Cerebellar nuclear complex (tissue), 1 donor: ENCODE measurements around the gene DPM2.
A peak's percentile ranks its signal among the peaks of the same experiment; 100 is the strongest.

Experiments
- DNase-seq, 2 experiments: peaks; one replicate each; lab custom pipeline; 2025; lab: John Stamatoyannopoulos, UW

Gene DPM2

DNA sequence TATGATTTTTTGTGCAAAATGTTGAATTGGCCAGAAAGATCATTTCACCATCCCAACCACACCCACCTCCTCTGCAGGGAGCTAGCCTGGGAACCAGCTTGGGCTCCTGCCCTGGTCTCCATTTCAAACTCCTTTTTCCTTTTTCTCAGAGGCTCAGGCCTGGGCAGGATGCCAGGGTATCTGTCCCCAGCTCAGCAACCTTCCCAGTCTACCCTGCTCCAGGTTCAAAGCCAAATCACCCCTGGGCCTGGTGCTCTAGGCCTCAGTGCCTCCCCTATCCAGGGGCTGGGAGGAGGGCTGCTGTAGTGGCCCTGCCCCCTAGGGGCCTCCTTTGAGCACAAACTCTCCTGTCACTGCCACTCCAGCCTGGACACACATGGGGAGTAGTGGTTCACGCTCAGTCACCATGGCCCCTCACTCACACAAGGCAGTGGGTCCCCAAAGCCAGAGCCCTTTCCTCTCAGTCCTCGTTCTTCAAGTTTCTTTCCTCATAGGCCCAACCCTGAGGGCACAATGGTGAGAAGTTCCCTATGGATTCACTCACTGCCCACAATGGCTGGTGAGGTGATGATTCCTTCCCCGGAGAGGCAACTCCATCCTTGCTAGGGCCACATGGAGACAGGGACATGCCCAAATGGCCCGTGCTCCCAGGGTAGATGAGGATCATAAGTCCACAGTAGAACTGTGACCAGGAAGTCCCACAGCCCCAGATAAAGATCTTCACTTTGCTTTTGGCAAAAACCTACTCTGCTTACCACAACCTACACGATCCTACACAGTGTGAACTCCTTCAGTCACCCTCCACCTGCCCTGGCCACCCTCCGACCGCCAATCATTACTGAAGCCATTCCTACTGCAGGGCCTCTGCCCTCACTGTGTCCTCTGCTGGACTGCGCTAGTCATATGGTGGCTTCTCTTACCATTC, 19.2 kb downstream of the DPM2 start:
- DNase-seq = no peak

DNA sequence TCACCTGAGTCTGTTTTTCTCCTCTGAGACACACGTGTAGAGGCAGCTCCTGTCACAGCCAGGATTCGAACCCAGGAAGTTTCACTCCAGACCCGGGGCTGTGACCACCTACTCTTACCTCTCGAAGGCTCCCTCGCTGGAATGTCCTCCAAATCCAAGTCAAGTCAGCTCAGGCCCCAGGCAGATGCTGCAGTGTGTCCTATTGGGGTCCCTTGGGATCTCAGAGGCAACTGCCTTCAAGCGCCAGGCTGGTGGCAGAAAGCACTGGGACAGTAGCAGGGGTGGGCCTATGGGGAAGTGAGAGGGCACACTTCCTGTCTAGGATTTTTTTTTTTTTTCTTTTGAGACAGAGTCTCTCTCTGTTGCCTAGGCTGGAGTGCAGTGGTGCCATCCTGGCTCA, 20.1 kb downstream of the DPM2 start:
- DNase-seq = no peak

DNA sequence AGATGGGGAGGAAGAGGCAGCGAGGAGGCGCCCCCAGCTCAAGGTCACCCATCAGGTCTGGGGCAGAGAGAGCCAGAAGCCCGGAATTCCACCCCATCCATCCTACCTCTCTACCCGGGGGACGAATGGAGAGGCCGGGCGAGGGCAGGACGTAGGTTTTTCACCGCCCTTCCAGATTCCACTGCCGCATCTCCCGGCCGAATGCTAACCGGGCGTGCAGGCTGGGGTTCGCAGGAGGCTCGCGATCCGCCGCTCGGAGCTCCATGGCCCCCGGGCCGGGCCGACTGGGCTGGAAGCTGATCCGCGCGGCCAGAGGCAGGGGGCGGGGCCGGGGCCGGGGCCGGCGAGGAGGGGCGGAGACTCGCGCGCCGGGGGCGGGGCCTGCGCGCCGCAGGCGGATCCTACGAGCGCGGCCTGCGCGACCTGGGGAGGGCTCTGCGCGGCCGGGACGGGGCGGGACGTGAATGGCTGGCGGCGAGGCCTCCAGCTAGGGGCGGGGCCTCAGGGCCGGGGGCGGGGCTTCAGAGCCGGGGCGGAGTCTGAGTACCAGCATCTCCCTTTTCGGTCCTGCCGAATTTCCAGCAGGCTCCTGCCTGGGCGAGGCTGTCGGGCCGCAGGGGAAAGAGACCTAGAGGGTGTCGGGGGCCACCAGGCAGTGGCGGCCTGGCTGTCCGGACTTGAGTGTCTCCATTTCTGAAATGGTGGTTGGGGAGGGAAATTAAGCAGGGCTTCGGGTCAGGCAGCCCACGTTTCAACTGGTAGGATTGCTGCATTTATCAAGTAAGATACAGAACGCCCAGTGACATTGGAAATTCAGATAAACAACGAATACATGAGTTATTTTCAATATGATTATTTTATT, 20.7 kb downstream of the DPM2 start, which contains the start of gene ST6GALNAC4:
Gene ST6GALNAC4 (minus strand): TSS at position 322 of the 862 bp plus-strand sequence. CDS start 622 bp downstream, outside the sequence.
- peak; percentile 73 to 77 for DNase-seq

DNA sequence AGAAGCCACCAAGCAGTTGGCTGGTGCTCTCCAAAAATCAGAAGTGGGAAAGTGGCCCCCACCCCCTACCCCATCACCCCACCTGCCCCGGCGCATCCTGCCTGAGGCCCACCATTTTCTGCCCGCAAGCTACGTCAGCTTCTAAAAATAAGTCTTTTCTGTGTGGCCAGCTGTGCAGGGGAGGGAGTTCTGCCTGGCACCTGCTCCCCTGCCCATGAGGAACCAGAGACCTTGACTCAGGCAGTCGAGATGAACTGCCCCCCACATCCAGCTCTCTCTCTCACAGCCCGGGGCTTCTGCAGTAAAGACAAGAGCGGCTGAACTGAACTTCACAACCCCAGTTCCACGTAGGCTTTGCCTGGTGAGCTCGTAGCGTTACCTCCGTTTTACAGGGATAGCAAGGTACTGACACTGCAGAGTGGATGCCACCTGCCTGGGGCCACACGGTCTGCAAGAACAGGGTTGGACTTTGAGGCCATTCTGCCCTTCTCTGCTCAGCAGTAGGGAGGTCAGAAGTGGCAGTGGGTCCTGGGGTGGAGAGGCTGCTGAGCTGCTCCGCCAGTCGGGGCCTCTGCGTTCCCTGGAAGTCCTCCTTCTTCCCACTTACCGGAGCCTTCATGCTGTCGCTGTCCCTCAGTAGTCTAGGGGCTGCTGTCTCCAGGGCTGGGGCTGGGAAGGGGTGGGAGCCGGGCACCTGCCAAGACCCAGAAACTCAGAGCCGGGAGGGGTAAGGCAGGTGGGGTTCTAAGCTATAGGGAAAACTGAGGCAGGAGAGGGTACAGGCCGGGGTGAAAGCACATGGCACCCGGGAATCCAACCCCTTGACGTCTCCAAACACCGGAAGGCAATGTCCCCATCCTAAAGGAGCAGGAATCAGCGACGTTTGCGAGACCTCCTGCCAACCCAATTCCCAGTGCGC, 21.6 kb downstream of the DPM2 start:
- no peak for DNase-seq

DNA sequence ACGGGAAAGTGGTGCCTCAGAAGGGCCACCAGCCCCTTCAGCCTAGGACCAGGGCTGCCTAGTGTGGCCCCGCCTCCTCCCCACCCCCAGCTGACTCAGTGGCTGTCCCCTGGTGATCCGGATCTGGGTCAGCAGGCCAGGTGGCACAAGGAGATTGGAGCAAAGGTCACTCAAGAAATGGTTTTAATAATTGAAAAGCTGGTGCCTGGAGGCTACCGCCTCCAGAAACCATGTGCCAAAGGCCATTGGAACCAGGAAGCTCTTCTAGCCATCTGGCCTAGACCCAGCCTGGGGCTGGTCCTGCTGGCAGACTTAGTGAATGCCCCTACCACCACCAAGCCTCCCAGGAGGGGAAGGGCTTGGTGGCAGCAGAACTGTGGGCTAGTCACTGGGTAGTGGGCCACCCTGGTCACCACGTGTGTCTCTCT, 22.3 kb downstream of the DPM2 start:
- no peak for DNase-seq

DNA sequence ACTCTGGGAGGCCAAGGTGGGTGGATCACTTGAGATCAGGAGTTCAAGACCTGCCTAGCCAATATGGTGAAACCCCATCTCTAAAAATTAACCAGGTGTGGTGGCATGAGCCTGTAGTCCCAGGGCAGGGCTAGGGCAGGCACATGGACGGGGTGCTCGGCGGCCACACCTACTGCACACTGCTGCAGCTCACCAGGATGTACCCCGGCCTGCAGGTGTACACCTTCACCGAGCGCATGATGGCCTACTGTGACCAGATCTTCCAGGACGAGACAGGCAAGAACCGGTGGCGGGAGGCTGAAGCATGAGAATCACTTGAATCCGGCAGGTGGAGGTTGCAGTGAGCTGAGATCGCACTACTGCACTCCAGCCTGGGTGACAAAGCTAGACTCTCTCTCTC, 24.0 kb downstream of the DPM2 start:
- no peak for DNase-seq

DNA sequence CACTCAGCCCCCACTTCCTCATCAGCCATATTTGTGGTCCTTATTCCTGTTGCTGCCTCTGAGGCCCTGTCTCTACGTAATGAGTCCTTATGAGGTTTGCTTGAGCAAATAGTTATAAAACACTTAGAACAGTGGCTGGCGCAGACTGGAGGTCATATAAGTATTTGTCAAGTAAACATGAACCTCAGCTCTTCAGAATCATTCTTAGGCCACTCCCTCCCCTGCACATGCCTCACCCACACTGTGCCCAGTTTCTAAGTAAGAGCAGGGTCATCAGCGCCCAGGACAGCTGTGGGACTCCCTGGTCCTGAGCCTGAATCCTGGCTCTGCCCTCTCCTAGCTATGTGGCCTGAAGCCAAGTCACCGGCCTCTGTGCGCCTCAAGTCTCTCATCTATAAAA, 24.8 kb downstream of the DPM2 start:
- no peak for DNase-seq

DNA sequence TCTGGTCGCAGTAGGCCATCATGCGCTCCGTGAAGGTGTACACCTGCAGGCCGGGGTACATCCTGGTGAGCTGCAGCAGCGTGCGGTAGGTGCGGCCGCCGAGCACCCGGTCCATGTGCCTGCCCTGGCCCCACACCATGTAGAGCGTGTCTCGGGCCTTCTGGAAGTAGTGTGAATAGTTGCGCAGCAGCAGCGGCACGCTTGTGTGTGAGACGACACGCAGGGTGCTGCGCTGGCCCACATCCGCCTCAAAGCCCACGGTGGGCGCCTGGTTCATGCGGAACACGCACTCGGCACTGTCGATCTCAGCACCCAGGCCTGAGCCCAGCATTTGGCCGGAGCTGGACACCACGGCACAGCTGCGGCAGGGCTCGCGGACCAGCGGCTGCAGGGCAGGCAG, 25.4 kb downstream of the DPM2 start:
- DNase-seq = no peak

DNA sequence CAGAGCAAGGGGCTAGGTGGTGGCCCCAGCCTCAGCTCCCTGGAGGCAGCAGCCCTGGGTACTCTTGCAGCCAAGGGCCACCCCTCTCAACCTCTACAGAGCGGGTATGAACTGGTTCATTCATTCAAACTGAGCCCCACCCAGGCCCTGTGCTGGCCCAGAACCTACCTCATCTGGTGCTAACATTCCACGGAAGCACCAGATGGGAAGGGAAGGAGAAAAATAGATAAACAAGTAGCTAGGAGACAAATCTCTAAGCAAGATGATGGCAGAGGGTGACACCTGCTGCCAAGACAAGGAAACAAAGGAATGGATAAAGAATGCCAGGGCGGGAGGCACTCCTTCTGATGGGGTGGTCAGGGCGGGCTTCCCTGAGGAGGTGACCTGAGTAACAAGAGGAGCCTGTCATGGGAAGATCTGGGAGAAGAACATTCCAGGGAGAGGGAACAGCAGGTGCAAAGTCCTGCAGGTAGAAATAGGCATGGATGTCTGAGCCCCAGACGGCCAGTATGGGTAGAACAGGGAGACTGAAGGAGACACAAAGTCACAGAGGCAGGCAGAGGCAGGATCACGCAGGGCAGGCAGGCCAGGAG, 26.9 kb downstream of the DPM2 start:
- DNase-seq = peak in 1 of 2 experiments; percentile 37

DNA sequence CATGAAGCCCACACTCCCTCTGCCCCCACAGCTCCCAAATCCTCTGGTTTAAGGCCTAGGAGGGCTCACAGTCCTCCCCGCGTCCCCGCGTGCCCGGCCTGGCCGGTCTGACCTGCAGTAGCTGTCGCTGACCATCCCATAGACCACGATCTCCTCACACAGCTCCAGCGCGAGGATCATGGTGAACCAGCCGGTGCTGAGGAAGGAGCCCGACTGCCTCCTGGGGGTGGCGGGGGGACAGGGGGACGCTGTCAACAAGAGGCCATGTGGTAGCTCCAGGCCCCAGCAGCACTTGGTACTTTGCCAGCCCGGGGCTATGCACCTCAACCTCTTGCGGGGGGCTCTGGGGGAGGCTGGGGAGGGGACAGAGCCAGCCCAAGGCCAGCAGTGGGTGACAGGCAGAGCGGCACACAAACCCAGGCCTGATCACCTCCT, 27.8 kb downstream of the DPM2 start:
- DNase-seq = no peak

DNA sequence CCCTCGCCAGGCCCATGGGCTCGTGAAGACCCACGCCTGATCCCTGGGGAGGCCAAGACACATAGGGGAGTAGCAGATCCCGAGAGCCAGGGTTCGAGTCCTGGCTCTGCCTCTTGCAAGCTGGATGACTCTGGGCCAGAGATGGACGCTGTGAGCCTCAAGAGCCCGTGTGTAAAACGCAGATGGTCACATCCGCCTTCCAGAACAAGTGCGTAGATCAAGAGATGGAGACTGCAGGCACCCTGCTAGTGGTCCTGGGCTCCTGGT, 29.1 kb downstream of the DPM2 start:
- no peak for DNase-seq

DNA sequence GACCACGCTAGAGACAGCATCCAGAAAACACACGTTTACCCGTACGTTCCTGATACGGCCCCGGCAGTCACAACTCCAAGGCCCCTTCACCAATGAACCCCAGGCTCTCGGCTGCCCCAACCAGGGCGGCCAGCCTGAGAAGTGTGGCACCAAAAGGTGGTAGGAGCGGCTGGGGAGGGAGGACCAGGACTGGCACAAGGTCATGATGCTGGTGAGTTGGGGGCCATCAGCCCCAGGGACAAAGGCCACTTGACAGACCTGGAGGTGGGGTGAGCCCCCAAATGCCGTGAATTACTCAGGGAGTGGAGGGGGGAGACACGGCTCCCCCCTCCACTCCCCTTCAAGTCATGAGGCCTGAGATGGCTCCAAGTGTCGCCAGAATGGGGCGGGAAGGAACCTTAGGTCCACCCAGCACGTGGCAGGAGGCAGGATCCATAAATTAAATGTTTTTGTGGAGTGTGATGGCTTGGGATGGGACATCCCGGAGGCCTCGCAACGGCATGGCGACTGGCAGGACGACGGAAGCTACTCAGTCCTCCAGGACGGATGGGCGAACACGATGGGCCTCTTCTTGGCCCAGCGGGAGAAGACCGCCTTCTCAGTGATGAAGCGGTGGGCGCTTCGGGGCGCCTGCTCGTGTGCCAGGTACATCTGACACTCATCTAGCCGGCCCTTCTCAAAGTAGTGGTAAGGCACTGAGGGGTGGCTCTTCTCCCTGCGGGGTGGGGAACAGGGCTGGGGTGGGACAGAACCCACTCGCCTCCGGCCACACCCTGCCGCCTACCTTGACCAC, 29.6 kb downstream of the DPM2 start:
- no peak for DNase-seq

DNA sequence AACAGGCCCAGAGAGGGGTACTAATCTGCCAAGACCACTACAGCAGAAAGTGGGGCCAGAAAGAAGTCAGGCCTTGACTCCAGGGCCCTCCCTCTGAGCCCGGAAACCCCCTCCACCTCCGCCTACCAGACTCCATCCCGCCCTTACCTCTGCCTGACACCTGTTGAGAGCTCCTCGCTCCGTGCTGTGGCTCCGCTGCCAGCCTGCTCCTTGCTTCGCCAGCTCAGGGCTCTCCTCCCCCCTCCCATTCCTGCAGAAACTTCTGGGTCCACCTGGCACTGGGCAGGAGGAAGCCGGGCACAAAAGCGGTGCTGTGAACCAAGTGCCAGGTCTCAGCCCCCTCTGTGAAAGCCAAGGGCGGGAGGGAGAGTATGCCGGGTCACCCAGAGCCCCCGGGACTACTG, 31.9 kb downstream of the DPM2 start:
- DNase-seq = no peak

DNA sequence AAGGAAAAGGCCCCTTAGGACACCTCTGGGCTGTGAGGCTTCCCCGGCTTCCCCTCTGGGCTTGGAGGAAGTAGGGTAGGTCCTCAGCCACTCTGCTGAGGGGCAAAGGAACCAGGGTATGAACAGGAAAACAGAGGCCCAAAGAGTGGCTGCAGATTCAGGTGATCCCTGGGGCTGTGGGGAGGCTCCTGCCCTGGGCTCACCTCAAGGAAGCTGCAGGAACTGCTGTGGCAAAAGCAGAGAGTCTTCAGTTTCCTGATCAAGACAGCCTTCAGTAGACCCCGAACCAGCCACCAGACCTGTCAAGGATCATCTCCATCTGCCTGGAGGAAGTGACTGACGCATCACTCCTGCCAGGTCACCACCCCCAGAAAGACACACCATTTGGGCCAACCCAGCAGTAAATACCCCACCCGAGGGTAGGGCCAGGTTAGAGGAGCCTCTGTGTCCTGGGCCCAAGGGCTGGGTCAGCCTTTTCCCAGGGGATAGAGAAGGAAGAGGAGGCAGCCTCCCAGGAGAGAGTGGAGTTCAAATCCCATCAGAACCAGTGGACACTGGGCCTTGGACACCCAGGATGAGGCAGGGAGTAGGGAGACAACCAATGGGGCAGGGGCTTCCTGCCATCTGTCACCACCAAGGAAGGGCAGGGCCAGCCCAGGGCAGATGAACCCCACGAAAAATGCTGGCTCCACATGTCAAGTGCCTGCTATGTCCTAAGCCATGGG, 32.5 kb downstream of the DPM2 start:
- no peak for DNase-seq

DNA sequence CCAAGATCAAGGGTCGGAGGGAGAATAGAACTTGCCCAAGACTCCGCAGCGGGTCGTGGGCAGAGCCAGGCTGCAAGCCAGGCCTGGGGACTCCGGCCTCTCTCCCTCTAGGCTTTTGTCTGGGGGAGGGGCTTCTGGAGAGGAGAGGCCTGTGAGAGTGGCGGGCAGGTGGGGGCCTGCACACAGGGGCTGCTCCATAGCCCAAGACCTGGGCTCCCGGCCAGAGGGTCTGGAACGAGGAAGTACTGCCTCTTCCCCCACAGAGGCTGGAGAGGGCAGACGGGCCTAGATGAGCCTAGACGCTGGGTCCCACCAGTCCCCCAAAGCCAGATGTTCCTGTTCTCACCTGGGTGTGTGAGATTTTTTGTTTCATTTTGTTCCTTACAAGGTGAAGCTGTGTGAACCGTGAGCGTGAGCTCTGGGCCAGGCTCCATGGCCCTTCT, 33.1 kb downstream of the DPM2 start:
- DNase-seq = no peak

DNA sequence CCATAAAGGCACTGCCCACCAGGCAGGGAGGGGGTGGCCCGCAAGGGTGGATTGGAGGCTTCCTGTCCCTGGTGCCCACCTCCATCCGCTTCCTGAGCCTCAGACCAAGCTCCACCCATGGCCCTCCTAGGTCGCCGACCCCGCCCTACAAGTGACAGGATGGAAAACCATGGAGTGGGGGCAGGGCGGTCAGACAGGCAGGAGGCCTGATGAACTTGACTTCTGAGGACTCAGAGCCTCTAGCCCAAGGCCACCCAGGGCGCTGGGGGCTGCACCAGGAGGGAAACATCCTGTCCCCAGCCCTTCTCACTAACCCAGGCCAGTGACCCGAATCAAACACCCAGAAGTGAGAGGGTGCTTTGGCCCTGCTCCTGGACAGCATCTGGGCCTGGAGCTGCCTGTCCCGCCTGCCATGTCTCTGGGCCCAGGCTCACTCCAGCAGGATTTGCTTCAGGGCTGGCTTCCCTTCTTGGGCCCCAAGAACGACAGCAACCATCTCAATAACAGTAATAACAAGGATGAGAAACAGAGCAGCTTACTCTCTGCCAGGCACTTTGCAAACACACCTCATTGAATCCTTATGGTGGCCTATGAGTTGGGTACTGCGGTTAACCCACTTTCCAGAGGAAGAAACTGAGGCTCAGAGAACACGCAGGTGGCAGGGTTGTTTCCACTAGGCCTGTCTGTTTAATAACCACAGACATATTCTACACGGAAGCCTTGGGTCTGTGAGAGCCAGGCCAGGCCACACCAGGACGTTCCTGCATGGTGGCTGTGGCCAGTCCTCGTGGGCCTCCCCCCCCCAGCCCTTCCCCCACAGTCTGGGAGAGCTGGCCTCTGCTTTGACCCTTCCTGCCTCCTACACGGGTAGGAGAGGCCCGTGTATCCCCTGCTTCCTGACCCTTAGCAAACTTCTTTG, 33.8 kb downstream of the DPM2 start:
- no peak for DNase-seq

DNA sequence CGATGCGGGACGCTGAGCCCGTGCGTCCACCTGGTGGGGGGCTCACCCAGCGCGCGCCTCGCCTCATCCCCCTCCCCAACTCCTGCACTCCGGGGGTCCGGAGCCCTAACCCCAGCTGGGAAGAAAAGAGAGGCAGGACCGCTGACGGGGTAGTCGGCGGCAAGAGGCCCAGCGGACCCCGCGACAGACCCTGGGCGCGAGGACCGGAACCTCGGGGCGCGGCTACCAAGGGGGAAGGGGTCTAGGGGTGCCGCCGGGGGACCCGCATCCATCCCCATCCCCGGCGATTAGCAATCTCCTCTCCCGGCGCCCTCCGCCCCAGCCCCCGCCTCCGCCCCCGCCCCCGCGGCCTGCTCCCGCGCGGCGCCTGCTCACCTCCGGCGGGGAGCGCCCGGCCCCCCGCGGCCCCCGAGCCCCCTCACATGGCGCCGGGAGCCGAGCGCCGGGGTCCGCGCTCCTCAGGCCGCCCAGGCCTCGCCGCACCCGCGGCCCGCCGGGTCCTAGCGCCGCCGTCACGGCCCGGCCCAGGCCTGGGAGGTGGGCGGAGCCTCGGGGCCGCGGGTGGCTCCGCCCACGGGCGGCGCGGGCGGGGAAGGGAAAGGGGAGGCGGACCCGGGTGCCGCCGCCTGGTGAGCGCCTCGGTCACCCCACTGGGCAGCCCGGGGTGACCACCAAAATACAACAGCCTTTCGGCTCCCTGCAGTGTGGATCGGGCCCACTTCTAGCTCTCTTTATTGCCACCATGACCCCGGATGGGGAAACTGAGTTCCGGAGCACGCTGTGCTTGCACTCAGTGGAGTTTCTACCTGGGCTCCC, 38.3 kb downstream of the DPM2 start, which contains the start of gene ST6GALNAC6:
Gene ST6GALNAC6 (minus strand): TSS at position 476 of the 816 bp plus-strand sequence. CDS start 1,622 bp downstream, outside the sequence.
- DNase-seq = no peak
